Measurements from ENCODE around the gene XK. TPM values are rescaled to one million over a fixed set of nuclear protein-coding genes. Genes with fewer than 3 reads are reported as not detected.

XK gene
- total and polyA plus RNA-seq, 10 of the 15 experiments (the other 5 are each of a cell fraction or from before 2014, with no cell fraction given) = not detected

- no peak for TF ChIP-seq EZH2 (IDR thresholded peaks at IDR 0.05; ENCODE audit: borderline replicate concordance, control insufficient read depth, low read depth, low read length)
- TF ChIP-seq HSF1 (IDR thresholded peaks at IDR 0.05; ENCODE audit: low read depth, low read length) = no peak
- no peak for TF ChIP-seq PAX5 (IDR thresholded peaks at IDR 0.05; ENCODE audit: borderline replicate concordance, low read depth, low read length)
- TF ChIP-seq MXI1 (IDR thresholded peaks at IDR 0.05; ENCODE audit: low read depth, low read length) = no peak
- TF ChIP-seq TCF3 (IDR thresholded peaks at IDR 0.05; ENCODE audit: borderline replicate concordance, insufficient read depth, low read depth, low read length) = 0 out of 2 replicates have a peak, but pooled peaks have one; percentile 46
- no peak for TF ChIP-seq KDM1A (IDR thresholded peaks at IDR 0.05; ENCODE audit: borderline replicate concordance)
- TF ChIP-seq KAT2A (conservative IDR thresholded peaks at IDR 0.05; ENCODE audit: control insufficient read depth, low read depth, low read length) = no peak
- TF ChIP-seq ZNF274 (IDR thresholded peaks at IDR 0.05; ENCODE audit: insufficient read depth, insufficient read length) = no peak
- no peak for TF ChIP-seq CBX3 (IDR thresholded peaks at IDR 0.05; ENCODE audit: borderline replicate concordance, low read depth)
- no peak for TF ChIP-seq USF2 (IDR thresholded peaks at IDR 0.05; ENCODE audit: borderline replicate concordance, low read depth, low read length)
- no peak for TF ChIP-seq NR2C1 (IDR thresholded peaks at IDR 0.05)
- TF ChIP-seq POLR2AphosphoS2 (IDR thresholded peaks at IDR 0.05; ENCODE audit: low read depth, low read length) = no peak
- no peak for TF ChIP-seq RELA (IDR thresholded peaks at IDR 0.05; ENCODE audit: borderline replicate concordance, partially characterized antibody)
- peak; percentile 69 for TF ChIP-seq DPF2 (IDR thresholded peaks at IDR 0.05)
- TF ChIP-seq ZBTB4 (CRISPR knock-in tag; IDR thresholded peaks at IDR 0.05) = no peak
- TF ChIP-seq CHD1 (IDR thresholded peaks at IDR 0.05; ENCODE audit: low read depth, low read length) = no peak
- no peak for TF ChIP-seq ATF3 (IDR thresholded peaks at IDR 0.05; ENCODE audit: borderline replicate concordance, extremely low read depth, low read depth, low read length)
- no peak for TF ChIP-seq ZSCAN29 (IDR thresholded peaks at IDR 0.05)
- TF ChIP-seq BMI1 (IDR thresholded peaks at IDR 0.05; ENCODE audit: borderline replicate concordance) = no peak
- no peak for TF ChIP-seq STAT1 (conservative IDR thresholded peaks at IDR 0.05)
- peak; percentile 71 for TF ChIP-seq IKZF1 (conservative IDR thresholded peaks at IDR 0.05)
- TF ChIP-seq NR2C2 (IDR thresholded peaks at IDR 0.05; ENCODE audit: borderline replicate concordance, control insufficient read depth, insufficient read length, low read depth) = no peak
- peak; percentile 69 to 81; a peak in 3 of 4 replicates for TF ChIP-seq IKZF2 (IDR thresholded peaks at IDR 0.05)
- peak; percentile 54 for TF ChIP-seq MEF2B (IDR thresholded peaks at IDR 0.05; ENCODE audit: partially characterized antibody, poor library complexity, severe bottlenecking)
- peak in 1 of 2 experiments; percentile 55; a peak in 2 of 3 replicates for TF ChIP-seq EGR1 (IDR thresholded peaks at IDR 0.05; ENCODE audit: borderline replicate concordance in 1 of 2, low read depth in 2 of 2, low read length in 2 of 2)
Observed at GRCh38 chrX:37746218-37746941, 60.8 kb downstream of the XK start (continued).
